GM12872 (cell line): ENCODE results near the gene FOXA1.

ENCODE experiments used
- TF ChIP-seq, protein P1 (sequence below): IDR thresholded peaks from 3 replicates; pipeline ENCODE4 v1.5.1; 2011; ENCODE audit warnings: low read depth, mild to moderate bottlenecking, low read length, moderate library complexity; ENCODE audit not compliant: insufficient read depth

The FOXA1 gene

DNA sequence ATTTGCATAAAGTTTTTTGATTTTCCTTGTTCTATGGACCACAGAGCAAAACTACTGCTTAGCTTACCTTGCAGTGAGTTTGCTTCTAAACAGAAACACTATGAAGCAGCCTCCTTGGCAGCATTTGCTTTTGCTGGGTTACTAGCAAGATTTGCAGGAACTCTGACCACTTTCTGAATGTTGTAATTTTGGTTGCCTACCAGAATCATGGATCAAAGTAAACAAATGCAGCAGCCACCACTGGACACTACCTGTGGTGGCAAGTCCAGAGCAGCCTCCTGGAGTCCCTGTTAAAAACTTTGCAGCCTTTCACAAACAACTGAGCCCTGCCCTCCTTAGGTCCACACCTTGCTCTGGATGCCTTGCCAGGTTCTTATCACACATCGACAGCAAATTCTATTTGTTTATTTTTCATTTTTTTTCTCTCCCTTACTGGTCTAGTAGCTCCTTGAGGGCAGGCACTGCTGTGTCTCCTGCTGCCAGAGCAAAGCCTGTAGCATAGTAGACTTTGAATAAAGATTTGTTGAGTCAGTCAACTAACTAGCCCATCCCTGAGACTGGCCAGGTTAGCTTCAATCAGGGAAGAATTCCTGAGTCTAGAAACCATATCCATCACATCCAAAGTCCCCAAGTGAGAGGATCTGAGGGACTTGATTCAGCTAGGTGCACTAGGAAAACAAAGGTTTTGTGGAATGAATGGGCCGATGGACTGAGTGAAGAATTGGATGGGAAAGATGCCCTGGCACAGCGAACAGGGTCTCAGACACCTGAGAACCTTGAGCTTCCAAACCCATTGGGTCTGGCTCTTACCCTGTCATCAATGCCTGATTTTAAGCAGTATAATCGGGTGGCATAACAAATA is 6.1 kb upstream of the FOXA1 start:
- TF ChIP-seq, protein P1, sequence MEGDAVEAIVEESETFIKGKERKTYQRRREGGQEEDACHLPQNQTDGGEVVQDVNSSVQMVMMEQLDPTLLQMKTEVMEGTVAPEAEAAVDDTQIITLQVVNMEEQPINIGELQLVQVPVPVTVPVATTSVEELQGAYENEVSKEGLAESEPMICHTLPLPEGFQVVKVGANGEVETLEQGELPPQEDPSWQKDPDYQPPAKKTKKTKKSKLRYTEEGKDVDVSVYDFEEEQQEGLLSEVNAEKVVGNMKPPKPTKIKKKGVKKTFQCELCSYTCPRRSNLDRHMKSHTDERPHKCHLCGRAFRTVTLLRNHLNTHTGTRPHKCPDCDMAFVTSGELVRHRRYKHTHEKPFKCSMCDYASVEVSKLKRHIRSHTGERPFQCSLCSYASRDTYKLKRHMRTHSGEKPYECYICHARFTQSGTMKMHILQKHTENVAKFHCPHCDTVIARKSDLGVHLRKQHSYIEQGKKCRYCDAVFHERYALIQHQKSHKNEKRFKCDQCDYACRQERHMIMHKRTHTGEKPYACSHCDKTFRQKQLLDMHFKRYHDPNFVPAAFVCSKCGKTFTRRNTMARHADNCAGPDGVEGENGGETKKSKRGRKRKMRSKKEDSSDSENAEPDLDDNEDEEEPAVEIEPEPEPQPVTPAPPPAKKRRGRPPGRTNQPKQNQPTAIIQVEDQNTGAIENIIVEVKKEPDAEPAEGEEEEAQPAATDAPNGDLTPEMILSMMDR: no peak

DNA sequence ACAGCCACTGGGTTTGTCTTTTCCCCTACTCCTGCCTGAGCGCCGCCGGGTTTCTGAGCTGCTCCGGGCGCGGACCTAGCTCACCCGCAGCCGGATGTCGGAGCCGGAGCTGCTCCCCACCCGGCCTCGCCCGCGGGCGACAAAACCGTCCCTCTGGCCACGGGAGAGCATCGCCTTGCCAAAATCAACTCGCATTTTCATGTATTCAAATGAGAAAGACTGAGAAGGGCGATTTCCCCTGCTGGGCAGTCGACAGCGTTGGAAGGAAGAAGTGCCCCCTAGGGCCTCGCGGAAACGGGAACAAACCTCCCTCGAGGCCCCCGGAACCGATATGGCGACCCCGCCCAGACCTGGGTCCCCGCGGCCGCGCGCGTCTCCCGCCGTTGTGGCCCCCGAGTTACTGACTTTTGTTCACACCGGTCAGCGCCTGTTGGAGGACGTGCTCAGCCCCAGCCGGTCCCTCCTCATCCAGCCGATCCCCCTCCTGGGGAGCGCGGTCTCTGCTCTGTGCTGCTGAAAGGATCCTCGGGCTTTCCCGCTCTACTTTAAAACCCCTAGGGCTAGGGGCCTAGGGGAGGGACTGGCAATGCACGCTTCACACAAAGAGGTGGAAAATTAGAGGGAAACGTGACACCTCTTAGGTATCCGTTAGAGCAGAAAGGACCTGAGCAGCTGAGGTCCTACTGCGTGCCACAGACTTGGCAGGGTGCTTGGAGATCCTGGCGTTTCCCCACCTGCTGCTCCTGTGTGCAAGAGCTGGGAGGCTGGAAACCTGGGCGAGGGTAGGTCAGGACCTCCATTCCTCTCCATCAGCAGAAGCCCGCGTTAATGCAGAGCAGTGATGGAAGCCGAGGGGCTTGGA is 4.7 kb upstream of the FOXA1 start:
- TF ChIP-seq, protein P1: no peak

DNA sequence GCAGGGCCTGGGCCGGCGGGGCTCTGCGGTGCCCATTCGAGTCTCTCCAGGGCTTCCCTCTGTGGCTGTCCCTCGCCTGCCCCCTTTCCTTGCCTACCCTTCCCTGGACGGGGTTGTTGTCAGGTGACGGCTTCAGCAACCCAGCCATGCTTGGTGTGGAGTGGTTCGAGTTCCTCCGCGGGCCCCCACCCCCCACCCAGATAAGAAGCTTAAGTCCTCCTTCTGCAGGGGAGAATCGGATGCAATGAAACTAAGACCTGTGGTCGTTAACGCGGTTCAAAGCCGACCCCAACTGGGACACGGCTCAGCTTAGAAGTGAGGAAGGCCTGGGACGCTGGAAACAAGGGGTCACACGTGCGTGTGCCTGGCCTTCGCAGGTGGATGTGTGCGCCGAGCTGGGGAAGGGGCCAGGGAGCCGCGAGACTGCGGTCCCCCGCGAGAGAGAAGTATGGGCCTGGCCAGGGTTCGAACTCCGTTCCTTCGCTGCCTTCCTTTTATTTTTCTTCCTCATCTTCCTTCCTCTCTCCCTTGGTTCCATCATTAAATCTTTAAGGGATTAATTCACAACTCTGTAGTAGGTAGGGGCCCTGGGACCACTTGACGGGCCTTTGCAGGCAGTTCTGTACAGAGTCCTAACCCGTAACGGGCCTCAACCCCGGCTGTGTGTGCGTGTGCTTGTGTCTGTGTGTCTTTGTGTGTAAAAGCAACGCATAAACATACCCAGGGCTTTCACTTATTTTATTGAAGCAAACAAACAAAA is 3.9 kb upstream of the FOXA1 start:
- TF ChIP-seq, protein P1: no peak

DNA sequence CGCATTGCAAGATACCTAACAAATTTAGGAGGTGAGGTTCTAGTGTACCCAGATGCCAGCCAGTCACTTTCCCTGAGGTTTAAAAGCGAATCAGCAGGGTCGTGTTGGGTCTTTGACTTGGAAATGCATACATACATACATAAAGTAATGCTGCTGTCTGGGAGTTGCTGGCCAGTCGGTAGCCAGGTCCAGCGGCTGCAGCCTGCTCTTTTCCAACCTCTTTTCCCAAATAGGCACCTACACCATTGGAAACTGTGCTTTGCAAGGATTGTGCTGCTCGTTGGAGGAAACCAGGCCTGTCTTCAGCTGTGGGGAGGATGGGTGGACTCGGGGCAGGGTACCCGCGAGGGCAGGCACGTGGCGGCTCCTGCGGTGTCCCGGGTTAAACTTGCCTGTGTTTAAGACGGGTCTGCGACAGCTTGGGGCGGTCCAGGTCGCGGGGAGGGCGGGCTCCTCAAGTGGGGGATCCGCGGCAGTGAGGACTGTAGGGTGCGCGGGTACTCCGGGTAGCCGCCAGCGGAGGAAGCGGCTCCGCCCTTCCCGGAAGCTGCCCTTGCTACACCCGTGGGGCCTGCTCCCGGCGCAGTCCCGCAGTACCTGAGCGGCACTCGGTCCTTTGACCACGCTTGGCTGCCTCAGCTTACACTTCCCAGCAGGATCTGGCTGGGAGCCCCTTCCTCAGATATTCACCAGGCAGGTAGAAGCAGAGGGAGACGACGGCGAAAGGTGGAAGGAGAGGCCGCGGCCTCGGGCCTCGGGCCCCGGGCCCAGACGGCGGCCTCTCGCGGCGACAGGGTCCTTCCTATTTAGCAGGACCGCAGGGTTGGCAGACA is 3.1 kb upstream of the FOXA1 start:
- TF ChIP-seq, protein P1: no peak

DNA sequence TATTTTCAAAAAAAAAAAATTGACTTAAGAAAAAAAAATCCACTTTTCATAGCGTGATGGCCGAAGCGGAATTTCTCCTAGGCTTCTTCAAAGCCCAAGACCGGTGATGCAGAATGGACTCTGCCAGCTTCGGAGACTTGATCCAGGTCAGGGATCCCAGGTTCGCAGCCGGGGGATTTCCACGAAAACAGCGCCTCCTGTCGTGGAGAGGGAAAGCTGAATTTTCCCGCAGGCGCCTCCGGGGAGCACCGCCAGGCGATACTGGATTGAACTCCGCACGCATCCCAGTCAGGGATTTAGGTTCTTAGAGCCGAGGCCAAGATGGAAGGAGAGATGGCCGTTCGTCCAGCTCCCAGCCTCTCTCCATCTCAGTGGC is 2.5 kb upstream of the FOXA1 start:
- TF ChIP-seq, protein P1: no peak

DNA sequence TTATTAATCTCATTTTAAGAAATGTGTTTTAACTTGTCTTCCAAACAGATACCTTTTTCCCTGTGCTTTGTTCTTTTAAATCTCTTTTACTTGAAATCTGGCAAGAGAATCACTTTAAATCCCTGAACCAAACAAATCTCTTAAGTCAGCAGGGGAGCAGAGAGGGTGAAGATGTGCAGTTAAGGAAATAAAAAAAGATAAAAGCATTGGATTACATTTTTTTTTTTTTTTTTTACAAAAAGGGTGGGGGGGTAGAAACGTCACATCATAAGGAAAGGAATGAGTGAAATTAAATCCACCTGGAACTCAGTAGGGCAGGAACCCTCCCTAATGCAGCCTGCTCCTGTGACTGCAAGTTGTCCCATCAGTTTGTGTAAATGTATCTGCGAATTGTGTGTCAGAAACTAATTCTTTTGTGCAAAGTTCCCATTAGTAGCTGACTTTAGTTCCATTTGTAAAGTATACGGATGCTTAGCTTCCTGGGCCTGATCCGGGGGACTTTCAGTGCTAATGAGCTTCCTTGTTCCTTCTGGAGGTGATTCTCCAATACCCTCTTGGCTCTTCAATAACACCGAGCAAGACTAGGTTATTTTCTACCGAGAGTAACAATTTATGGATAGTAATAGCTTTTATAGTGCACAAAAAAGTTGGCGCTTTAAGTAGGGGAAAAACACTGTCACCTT is 1.9 kb upstream of the FOXA1 start:
- TF ChIP-seq, protein P1: no peak
